Liver (tissue), 3 donors: ENCODE measurements around the gene GLIS1.

ENCODE experiments used
- FOXA1 ChIP-seq: IDR thresholded peaks from 2 replicates; pipeline ENCODE4 v1.6.1; 2016; ENCODE audit warnings: antibody characterized with exemption
- GABPA ChIP-seq, 2 donors: IDR thresholded peaks in 1 of 2; conservative IDR thresholded peaks in 1 of 2; 2 replicates each; pipeline ENCODE4 v1.6.1; 2016; ENCODE audit warnings: antibody characterized with exemption in 2 of 2, mild to moderate bottlenecking in 1 of 2, moderate library complexity in 1 of 2
- HNF4A ChIP-seq, 2 donors: conservative IDR thresholded peaks; 2 replicates each; pipeline ENCODE4 v1.6.1; 2016; ENCODE audit warnings: antibody characterized with exemption in 2 of 2, mild to moderate bottlenecking in 2 of 2
- HNF4G ChIP-seq: IDR thresholded peaks from 2 replicates; pipeline ENCODE4 v1.6.1; 2016; ENCODE audit warnings: antibody characterized with exemption
- RAD21 ChIP-seq, 2 donors: IDR thresholded peaks; 2 replicates each; pipeline ENCODE4 v1.6.1; 2016; ENCODE audit warnings: antibody characterized with exemption in 2 of 2, mild to moderate bottlenecking in 2 of 2
- RXRA ChIP-seq, 2 donors: IDR thresholded peaks; 2 replicates each; pipeline ENCODE4 v1.6.1; 2017 to 2018; ENCODE audit warnings: antibody characterized with exemption in 2 of 2, mild to moderate bottlenecking in 1 of 2
- SP1 ChIP-seq: IDR thresholded peaks from 2 replicates; pipeline ENCODE4 v1.6.1; 2018; ENCODE audit warnings: antibody characterized with exemption, mild to moderate bottlenecking
- TF ChIP-seq, protein P1 (sequence below): fragments of 150-350 bp; IDR thresholded peaks from 2 replicates; pipeline ENCODE4 v1.5.1; 2017; ENCODE audit warnings: improper control_type of control experiment, low read depth, low read length; ENCODE audit not compliant: missing input control
- TF ChIP-seq, protein P2 (sequence below): IDR thresholded peaks from 2 replicates; pipeline ENCODE4 v1.6.1; 2016; ENCODE audit warnings: antibody characterized with exemption
- donor health status: healthy.
- donor health status: healthy.

DNA sequence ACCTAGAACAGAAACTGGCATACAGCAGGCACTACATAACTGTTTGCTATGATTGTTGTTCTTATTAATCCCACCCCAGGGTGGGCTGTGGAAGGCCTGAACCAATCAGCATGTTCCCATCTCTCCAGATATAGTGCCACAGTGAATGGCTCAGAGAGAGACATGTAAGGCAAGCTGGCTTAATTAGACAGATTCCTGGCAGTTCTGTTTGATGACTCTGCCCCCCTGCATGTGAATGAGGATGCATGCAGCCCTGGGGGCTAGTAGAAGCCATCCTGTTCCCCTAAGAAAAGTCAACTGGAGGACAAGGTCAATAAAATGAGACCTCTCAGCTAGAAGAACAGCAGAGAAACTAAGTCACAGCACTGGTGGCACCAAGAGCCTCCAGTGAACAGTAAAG is 130.3 kb downstream of the GLIS1 start:
- TF ChIP-seq, protein P1, sequence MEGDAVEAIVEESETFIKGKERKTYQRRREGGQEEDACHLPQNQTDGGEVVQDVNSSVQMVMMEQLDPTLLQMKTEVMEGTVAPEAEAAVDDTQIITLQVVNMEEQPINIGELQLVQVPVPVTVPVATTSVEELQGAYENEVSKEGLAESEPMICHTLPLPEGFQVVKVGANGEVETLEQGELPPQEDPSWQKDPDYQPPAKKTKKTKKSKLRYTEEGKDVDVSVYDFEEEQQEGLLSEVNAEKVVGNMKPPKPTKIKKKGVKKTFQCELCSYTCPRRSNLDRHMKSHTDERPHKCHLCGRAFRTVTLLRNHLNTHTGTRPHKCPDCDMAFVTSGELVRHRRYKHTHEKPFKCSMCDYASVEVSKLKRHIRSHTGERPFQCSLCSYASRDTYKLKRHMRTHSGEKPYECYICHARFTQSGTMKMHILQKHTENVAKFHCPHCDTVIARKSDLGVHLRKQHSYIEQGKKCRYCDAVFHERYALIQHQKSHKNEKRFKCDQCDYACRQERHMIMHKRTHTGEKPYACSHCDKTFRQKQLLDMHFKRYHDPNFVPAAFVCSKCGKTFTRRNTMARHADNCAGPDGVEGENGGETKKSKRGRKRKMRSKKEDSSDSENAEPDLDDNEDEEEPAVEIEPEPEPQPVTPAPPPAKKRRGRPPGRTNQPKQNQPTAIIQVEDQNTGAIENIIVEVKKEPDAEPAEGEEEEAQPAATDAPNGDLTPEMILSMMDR = no peak
- TF ChIP-seq RAD21 (IDR thresholded peaks at IDR 0.05) (no peak), FOXA1 (no peak), RXRA (IDR thresholded peaks at IDR 0.05) (no peak), HNF4G (no peak), GABPA (IDR thresholded peaks at IDR 0.05 in 1 of 2, conservative IDR thresholded peaks at IDR 0.05 in 1 of 2) (no peak), HNF4A (conservative IDR thresholded peaks at IDR 0.05) (no peak), SP1 (no peak)
- TF ChIP-seq, protein P2, sequence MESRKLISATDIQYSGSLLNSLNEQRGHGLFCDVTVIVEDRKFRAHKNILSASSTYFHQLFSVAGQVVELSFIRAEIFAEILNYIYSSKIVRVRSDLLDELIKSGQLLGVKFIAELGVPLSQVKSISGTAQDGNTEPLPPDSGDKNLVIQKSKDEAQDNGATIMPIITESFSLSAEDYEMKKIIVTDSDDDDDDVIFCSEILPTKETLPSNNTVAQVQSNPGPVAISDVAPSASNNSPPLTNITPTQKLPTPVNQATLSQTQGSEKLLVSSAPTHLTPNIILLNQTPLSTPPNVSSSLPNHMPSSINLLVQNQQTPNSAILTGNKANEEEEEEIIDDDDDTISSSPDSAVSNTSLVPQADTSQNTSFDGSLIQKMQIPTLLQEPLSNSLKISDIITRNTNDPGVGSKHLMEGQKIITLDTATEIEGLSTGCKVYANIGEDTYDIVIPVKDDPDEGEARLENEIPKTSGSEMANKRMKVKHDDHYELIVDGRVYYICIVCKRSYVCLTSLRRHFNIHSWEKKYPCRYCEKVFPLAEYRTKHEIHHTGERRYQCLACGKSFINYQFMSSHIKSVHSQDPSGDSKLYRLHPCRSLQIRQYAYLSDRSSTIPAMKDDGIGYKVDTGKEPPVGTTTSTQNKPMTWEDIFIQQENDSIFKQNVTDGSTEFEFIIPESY = no peak
